BJ (cell line): ENCODE data around the gene KRTAP4-12. TPM values are rescaled to one million over a fixed set of nuclear protein-coding genes. Genes with fewer than 3 reads are reported as not detected.
"Not testable (repeated sequence)": the region's sequence is repeated elsewhere in the genome, so short reads cannot be mapped to it uniquely, and the experiment has no call there.

Source experiments
- CTCF ChIA-PET: fragments of 350-600 bp; formaldehyde crosslinking; extraction: SDS; loops from one replicate; lab custom pipeline; 2021; ENCODE audit warnings: antibody characterized with exemption, inconsistent platforms; lab: Yijun Ruan, JAX
- POLR2A ChIA-PET: fragments of 300-600 bp; sonication (Branson Sonifier 250); formaldehyde crosslinking; extraction: SDS; loops from one replicate; lab custom pipeline; 2021; ENCODE audit warnings: antibody characterized with exemption; lab: Charles Lee
- DNase-seq: peaks from one replicate; pipeline ENCODE4 v3.0.0-alpha.2; 2011; ENCODE audit warnings: low read depth
- H3K27me3 ChIP-seq: 2 replicates; pipeline ENCODE4 v1.6.0; 2011; ENCODE audit warnings: low read length; ENCODE audit not compliant: control insufficient read depth, insufficient read depth
- H3K36me3 ChIP-seq: 2 replicates; pipeline ENCODE4 v1.5.1; 2011; ENCODE audit warnings: low read length; ENCODE audit not compliant: control insufficient read depth, insufficient read depth
- H3K4me3 ChIP-seq: 2 replicates; pipeline ENCODE4 v1.5.1; 2011; ENCODE audit warnings: low read depth, mild to moderate bottlenecking, control low read depth, low read length
- polyA minus RNA-seq: library from RNA; depleted of rRNA, polyadenylated mRNA; stranded (reverse); fragments of >200 nt; gene quantifications from 2 replicates; pipeline ENCODE4 v1.2.3, GENCODE V29; 2011; rRNA and poly(A)+ RNA removed
- polyA plus RNA-seq: library from polyadenylated mRNA; depleted of rRNA; stranded (reverse); fragments of >200 nt; gene quantifications from 2 replicates; pipeline ENCODE4 v1.2.3, GENCODE V29; 2011; rRNA removed
- TF ChIP-seq, protein P1 (sequence below): IDR thresholded peaks from 2 replicates; pipeline ENCODE4 v1.5.1; 2011; ENCODE audit warnings: low read depth, mild to moderate bottlenecking, control low read depth, inconsistent platforms, low read length, moderate library complexity; ENCODE audit not compliant: insufficient read depth

KRTAP4-12 gene
- polyA plus RNA-seq: 0.11 TPM in 1 of 2 replicates, not detected in the other
- not detected in 2 replicates for polyA minus RNA-seq

- DNase-seq, H3K27me3 ChIP-seq, CTCF ChIA-PET, H3K4me3 ChIP-seq, POLR2A ChIA-PET, H3K36me3 ChIP-seq: not testable (repeated sequence)
Observed at GRCh38 chr17:41123991-41124371, at the start of gene KRTAP4-12. TSS of gene KRTAP4-12 (minus strand) at chr17:41124182. CDS start at chr17:41124122, 60 bp downstream.

- POLR2A ChIA-PET: interaction anchor here (0.6 kb wide), 1 partner anchor 124 kb away, joined by 3 read pairs; no protein-coding TSS in a partner anchor
- no peaks in the 10 kb centered on the region for H3K36me3 ChIP-seq
- TF ChIP-seq, protein P1, sequence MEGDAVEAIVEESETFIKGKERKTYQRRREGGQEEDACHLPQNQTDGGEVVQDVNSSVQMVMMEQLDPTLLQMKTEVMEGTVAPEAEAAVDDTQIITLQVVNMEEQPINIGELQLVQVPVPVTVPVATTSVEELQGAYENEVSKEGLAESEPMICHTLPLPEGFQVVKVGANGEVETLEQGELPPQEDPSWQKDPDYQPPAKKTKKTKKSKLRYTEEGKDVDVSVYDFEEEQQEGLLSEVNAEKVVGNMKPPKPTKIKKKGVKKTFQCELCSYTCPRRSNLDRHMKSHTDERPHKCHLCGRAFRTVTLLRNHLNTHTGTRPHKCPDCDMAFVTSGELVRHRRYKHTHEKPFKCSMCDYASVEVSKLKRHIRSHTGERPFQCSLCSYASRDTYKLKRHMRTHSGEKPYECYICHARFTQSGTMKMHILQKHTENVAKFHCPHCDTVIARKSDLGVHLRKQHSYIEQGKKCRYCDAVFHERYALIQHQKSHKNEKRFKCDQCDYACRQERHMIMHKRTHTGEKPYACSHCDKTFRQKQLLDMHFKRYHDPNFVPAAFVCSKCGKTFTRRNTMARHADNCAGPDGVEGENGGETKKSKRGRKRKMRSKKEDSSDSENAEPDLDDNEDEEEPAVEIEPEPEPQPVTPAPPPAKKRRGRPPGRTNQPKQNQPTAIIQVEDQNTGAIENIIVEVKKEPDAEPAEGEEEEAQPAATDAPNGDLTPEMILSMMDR: no peak
- no peak overlapping the region for H3K4me3 ChIP-seq
- DNase-seq: no peak
- no peaks in the 10 kb centered on the region for H3K27me3 ChIP-seq
- CTCF ChIA-PET: interaction anchor here (0.6 to 1.4 kb wide), 2 partner anchors 144 to 377 kb away, joined by 4 read pairs; no protein-coding TSS in a partner anchor
Observed at GRCh38 chr17:41171886-41172285, 47.9 kb upstream of the KRTAP4-12 start.

GRCh38 chr17:41168121-41168520 lies 44.1 kb upstream of the KRTAP4-12 start, which contains the start of gene KRTAP4-3:
TSS of gene KRTAP4-3 (minus strand) at chr17:41168221. CDS start at chr17:41168172, 49 bp downstream.
- CTCF ChIA-PET: no interaction called here
- no peak within 1 kb of the TSS for H3K4me3 ChIP-seq

GRCh38 chr17:41167561-41167960 lies 43.6 kb upstream of the KRTAP4-12 start:
- Histone ChIP-seq H3K4me3 (no peak overlapping the region), H3K36me3 (no peaks in the 10 kb centered on the region), H3K27me3 (no peaks in the 10 kb centered on the region)
- TF ChIP-seq, protein P1: no peak
- DNase-seq: no peak
- POLR2A ChIA-PET: no interaction called here
- CTCF ChIA-PET: no interaction called here

More at GRCh38 chr17:41168121-41168520, 44.1 kb upstream of the KRTAP4-12 start, which contains the start of gene KRTAP4-3:
- Histone ChIP-seq H3K36me3 (no peaks in the 10 kb centered on the region), H3K27me3 (no peaks in the 10 kb centered on the region)
- DNase-seq: no peak
- POLR2A ChIA-PET: no interaction called here
- TF ChIP-seq, protein P1: no peak

- Histone ChIP-seq H3K36me3 (no peaks in the 10 kb centered on the region), H3K4me3 (no peak overlapping the region), H3K27me3 (no peaks in the 10 kb centered on the region)
- CTCF ChIA-PET: no interaction called here
- POLR2A ChIA-PET: no interaction called here
- no peak for DNase-seq
- TF ChIP-seq, protein P1: no peak
Observed at GRCh38 chr17:41163828-41164227, 39.8 kb upstream of the KRTAP4-12 start.

DNA sequence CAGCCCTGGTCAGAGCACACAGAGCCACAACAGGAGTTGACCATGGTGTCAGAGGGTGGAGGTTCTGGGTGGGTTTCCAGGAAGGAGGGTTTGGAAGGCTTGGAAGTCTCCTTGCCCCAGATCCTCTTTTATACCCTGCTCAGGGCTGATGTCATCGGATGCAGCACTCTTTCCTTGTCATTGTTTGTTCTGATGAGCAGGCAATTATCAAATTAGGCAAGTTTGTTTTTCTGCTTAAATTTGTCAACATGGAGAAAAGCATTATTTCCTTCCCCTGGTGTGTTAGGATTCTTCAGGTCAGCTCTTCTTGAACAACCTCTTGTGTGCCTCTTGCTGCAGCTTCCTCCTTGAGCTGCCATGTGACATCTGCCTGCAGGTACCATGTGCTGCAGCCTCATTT lies 36.7 kb upstream of the KRTAP4-12 start, which contains the start of gene KRTAP4-4:
KRTAP4-4 (minus strand) TSS at position 101 of the 400 bp plus-strand sequence; CDS start at position 44, 57 bp downstream.
- H3K4me3 ChIP-seq: no peak within 1 kb of the TSS

GRCh38 chr17:41160190-41160589 lies 36.2 kb upstream of the KRTAP4-12 start:
- CTCF ChIA-PET, POLR2A ChIA-PET, H3K4me3 ChIP-seq, H3K36me3 ChIP-seq, DNase-seq, H3K27me3 ChIP-seq: not testable (repeated sequence)

More for the DNA sequence above, 36.7 kb upstream of the KRTAP4-12 start, which contains the start of gene KRTAP4-4:
- CTCF ChIA-PET: no interaction called here
- H3K27me3 ChIP-seq: no peaks in the 10 kb centered on the region
- no peak for DNase-seq
- POLR2A ChIA-PET: no interaction called here
- H3K36me3 ChIP-seq: no peaks in the 10 kb centered on the region
- TF ChIP-seq, protein P1: no peak
